ENCODE measurements around the gene SHISA4.
"Not testable (repeated sequence)": the region's sequence is repeated elsewhere in the genome, so short reads cannot be mapped to it uniquely, and the experiment has no call there.

SHISA4 gene

GRCh38 chr1:201925981-201926645, 37.4 kb downstream of the SHISA4 start:
- 91 to 96% methylated on average over 5 of the region's 5 CpGs for WGBS, 2 experiments
- Histone ChIP-seq H3K4me1 (ENCODE audit: control insufficient read depth, insufficient read depth, low read length) (no peaks in the 10 kb centered on the region), H3K36me3 (ENCODE audit: control insufficient read depth, insufficient read depth, low read length) (no peaks in the 10 kb centered on the region), H3K9me3 (ENCODE audit: control insufficient read depth, low read length) (no peaks in the 10 kb centered on the region), H3K27me3 (ENCODE audit: control insufficient read depth, insufficient read depth, low read length, poor library complexity, severe bottlenecking) (no peaks in the 10 kb centered on the region), H3K4me3 (ENCODE audit: insufficient read depth, low read depth, low read length) (no peak overlapping the region), H3K27ac (ENCODE audit: insufficient read depth, low read depth, low read length, poor library complexity, severe bottlenecking) (no peak overlapping the region)

- 87 to 88% methylated on average over 3 of the region's 3 CpGs for WGBS, 2 experiments
- no peak overlapping the region for H3K4me3 ChIP-seq (ENCODE audit: insufficient read depth, low read depth, low read length)
- no peaks in the 10 kb centered on the region for H3K4me1 ChIP-seq (ENCODE audit: control insufficient read depth, insufficient read depth, low read length)
- H3K27ac ChIP-seq (ENCODE audit: insufficient read depth, low read depth, low read length, poor library complexity, severe bottlenecking), result no peak overlapping the region
- no peaks in the 10 kb centered on the region for H3K27me3 ChIP-seq (ENCODE audit: control insufficient read depth, insufficient read depth, low read length, poor library complexity, severe bottlenecking)
- H3K9me3 ChIP-seq (ENCODE audit: control insufficient read depth, low read length), result no peaks in the 10 kb centered on the region
- H3K36me3 ChIP-seq (ENCODE audit: control insufficient read depth, insufficient read depth, low read length), result no peaks in the 10 kb centered on the region
Measured at GRCh38 chr1:201928266-201928665, 39.6 kb downstream of the SHISA4 start.

- WGBS, 2 experiments, result 92 to 93% methylated on average over 4 of the region's 4 CpGs
- H3K36me3 ChIP-seq (ENCODE audit: control insufficient read depth, insufficient read depth, low read length), result no peaks in the 10 kb centered on the region
- H3K4me1 ChIP-seq (ENCODE audit: control insufficient read depth, insufficient read depth, low read length), result no peaks in the 10 kb centered on the region
- no peak overlapping the region for H3K27ac ChIP-seq (ENCODE audit: insufficient read depth, low read depth, low read length, poor library complexity, severe bottlenecking)
- no peak overlapping the region for H3K4me3 ChIP-seq (ENCODE audit: insufficient read depth, low read depth, low read length)
- no peaks in the 10 kb centered on the region for H3K27me3 ChIP-seq (ENCODE audit: control insufficient read depth, insufficient read depth, low read length, poor library complexity, severe bottlenecking)
- H3K9me3 ChIP-seq (ENCODE audit: control insufficient read depth, low read length), result no peaks in the 10 kb centered on the region
Measured at GRCh38 chr1:201930137-201930536, 41.4 kb downstream of the SHISA4 start.

- H3K4me1 ChIP-seq (ENCODE audit: control insufficient read depth, insufficient read depth, low read length), result no peaks in the 10 kb centered on the region
- no peaks in the 10 kb centered on the region for H3K27me3 ChIP-seq (ENCODE audit: control insufficient read depth, insufficient read depth, low read length, poor library complexity, severe bottlenecking)
- H3K4me3 ChIP-seq (ENCODE audit: insufficient read depth, low read depth, low read length), result no peak overlapping the region
- H3K36me3 ChIP-seq (ENCODE audit: control insufficient read depth, insufficient read depth, low read length), result no peaks in the 10 kb centered on the region
- H3K9me3 ChIP-seq (ENCODE audit: control insufficient read depth, low read length), result no peaks in the 10 kb centered on the region
- H3K27ac ChIP-seq (ENCODE audit: insufficient read depth, low read depth, low read length, poor library complexity, severe bottlenecking), result no peak overlapping the region
- 89 to 90% methylated on average over 5 of the region's 5 CpGs for WGBS, 2 experiments
Measured at GRCh38 chr1:201930803-201931202, 42.1 kb downstream of the SHISA4 start.

- H3K36me3 ChIP-seq (ENCODE audit: control insufficient read depth, insufficient read depth, low read length), result no peaks in the 10 kb centered on the region
- 85 to 90% methylated on average over 5 of the region's 5 CpGs for WGBS, 2 experiments
- no peak overlapping the region for H3K27ac ChIP-seq (ENCODE audit: insufficient read depth, low read depth, low read length, poor library complexity, severe bottlenecking)
- H3K4me1 ChIP-seq (ENCODE audit: control insufficient read depth, insufficient read depth, low read length), result peaks cover 7% of the 10 kb centered on the region
- no peaks in the 10 kb centered on the region for H3K9me3 ChIP-seq (ENCODE audit: control insufficient read depth, low read length)
- H3K4me3 ChIP-seq (ENCODE audit: insufficient read depth, low read depth, low read length), result no peak overlapping the region
- H3K27me3 ChIP-seq (ENCODE audit: control insufficient read depth, insufficient read depth, low read length, poor library complexity, severe bottlenecking), result no peaks in the 10 kb centered on the region
Measured at GRCh38 chr1:201933840-201934430, 45.2 kb downstream of the SHISA4 start.

GRCh38 chr1:201937624-201938213, 49.0 kb downstream of the SHISA4 start:
- no peaks in the 10 kb centered on the region for H3K36me3 ChIP-seq (ENCODE audit: control insufficient read depth, insufficient read depth, low read length)
- no peak overlapping the region for H3K27ac ChIP-seq (ENCODE audit: insufficient read depth, low read depth, low read length, poor library complexity, severe bottlenecking)
- H3K4me1 ChIP-seq (ENCODE audit: control insufficient read depth, insufficient read depth, low read length), result peaks cover 25% of the 10 kb centered on the region
- H3K27me3 ChIP-seq (ENCODE audit: control insufficient read depth, insufficient read depth, low read length, poor library complexity, severe bottlenecking), result no peaks in the 10 kb centered on the region
- no peaks in the 10 kb centered on the region for H3K9me3 ChIP-seq (ENCODE audit: control insufficient read depth, low read length)
- H3K4me3 ChIP-seq (ENCODE audit: insufficient read depth, low read depth, low read length), result no peak overlapping the region
- 88 to 91% methylated on average over 4 to 5 of the region's 5 CpGs for WGBS, 2 experiments

- Histone ChIP-seq H3K36me3 (ENCODE audit: control insufficient read depth, insufficient read depth, low read length) (no peaks in the 10 kb centered on the region), H3K4me3 (ENCODE audit: insufficient read depth, low read depth, low read length) (no peak overlapping the region), H3K4me1 (ENCODE audit: control insufficient read depth, insufficient read depth, low read length) (peaks cover 29% of the 10 kb centered on the region), H3K27ac (ENCODE audit: insufficient read depth, low read depth, low read length, poor library complexity, severe bottlenecking) (no peak overlapping the region), H3K27me3 (ENCODE audit: control insufficient read depth, insufficient read depth, low read length, poor library complexity, severe bottlenecking) (no peaks in the 10 kb centered on the region), H3K9me3 (ENCODE audit: control insufficient read depth, low read length) (no peaks in the 10 kb centered on the region)
- 66 to 67% methylated on average over 4 of the region's 4 CpGs for WGBS, 2 experiments
Measured at GRCh38 chr1:201938440-201939035, 49.8 kb downstream of the SHISA4 start.

- Histone ChIP-seq H3K9me3 (ENCODE audit: control insufficient read depth, low read length) (no peaks in the 10 kb centered on the region), H3K27me3 (ENCODE audit: control insufficient read depth, insufficient read depth, low read length, poor library complexity, severe bottlenecking) (no peaks in the 10 kb centered on the region), H3K36me3 (ENCODE audit: control insufficient read depth, insufficient read depth, low read length) (no peaks in the 10 kb centered on the region), H3K4me1 (ENCODE audit: control insufficient read depth, insufficient read depth, low read length) (peaks cover 29% of the 10 kb centered on the region), H3K4me3 (ENCODE audit: insufficient read depth, low read depth, low read length) (no peak overlapping the region), H3K27ac (ENCODE audit: insufficient read depth, low read depth, low read length, poor library complexity, severe bottlenecking) (no peak overlapping the region)
- 92 to 93% methylated on average over 2 to 3 of the region's 4 CpGs for WGBS, 2 experiments
Measured at GRCh38 chr1:201939148-201939547, 50.5 kb downstream of the SHISA4 start.

- Histone ChIP-seq H3K4me1 (ENCODE audit: control insufficient read depth, insufficient read depth, low read length) (peaks cover 29% of the 10 kb centered on the region), H3K27me3 (ENCODE audit: control insufficient read depth, insufficient read depth, low read length, poor library complexity, severe bottlenecking) (no peaks in the 10 kb centered on the region), H3K36me3 (ENCODE audit: control insufficient read depth, insufficient read depth, low read length) (no peaks in the 10 kb centered on the region), H3K27ac (ENCODE audit: insufficient read depth, low read depth, low read length, poor library complexity, severe bottlenecking) (no peak overlapping the region), H3K9me3 (ENCODE audit: control insufficient read depth, low read length) (no peaks in the 10 kb centered on the region), H3K4me3 (ENCODE audit: insufficient read depth, low read depth, low read length) (no peak overlapping the region)
- WGBS, 2 experiments, result 94 to 95% methylated on average over 5 of the region's 5 CpGs
Measured at GRCh38 chr1:201939574-201939973, 50.9 kb downstream of the SHISA4 start.

GRCh38 chr1:201940316-201940715, 51.6 kb downstream of the SHISA4 start:
- not testable (repeated sequence) for H3K36me3 ChIP-seq (ENCODE audit: control insufficient read depth, insufficient read depth, low read length); H3K4me3 ChIP-seq (ENCODE audit: insufficient read depth, low read depth, low read length); H3K9me3 ChIP-seq (ENCODE audit: control insufficient read depth, low read length); H3K27ac ChIP-seq (ENCODE audit: insufficient read depth, low read depth, low read length, poor library complexity, severe bottlenecking); H3K27me3 ChIP-seq (ENCODE audit: control insufficient read depth, insufficient read depth, low read length, poor library complexity, severe bottlenecking)
- WGBS, 2 experiments, result 93% methylated on average over 9 to 10 of the region's 10 CpGs
- peaks cover 32% of the 10 kb centered on the region for H3K4me1 ChIP-seq (ENCODE audit: control insufficient read depth, insufficient read depth, low read length)

Data from ectodermal cell (in vitro differentiated cells).